Measurements from ENCODE around the gene USP17L25.
"Not testable (repeated sequence)": the region's sequence is repeated elsewhere in the genome, so short reads cannot be mapped to it uniquely, and the experiment has no call there.

Gene USP17L25

GRCh38 chr4:9329611-9330010, at the start of gene USP17L25:
Gene USP17L25 (plus strand): TSS chr4:9329911. CDS start chr4:9329911, 0 bp downstream.
- H3K9me2 ChIP-seq (ENCODE audit: low read depth, low read length); H3K9ac ChIP-seq (ENCODE audit: low read length); H3K27ac ChIP-seq (ENCODE audit: low read depth, low read length, poor library complexity, severe bottlenecking); H3K4me2 ChIP-seq (ENCODE audit: low read length); H3K4me1 ChIP-seq (ENCODE audit: insufficient read depth, low read length, severe bottlenecking); H3K79me2 ChIP-seq (ENCODE audit: insufficient read depth, low read length); H3K27me3 ChIP-seq (ENCODE audit: insufficient read depth, low read length); H2AFZ ChIP-seq (ENCODE audit: low read length); H3K4me3 ChIP-seq (ENCODE audit: low read depth, low read length, poor library complexity, severe bottlenecking); H3F3A ChIP-seq (ENCODE audit: insufficient read depth, low read length); H3K9me3 ChIP-seq (ENCODE audit: low read length); H4K20me1 ChIP-seq (ENCODE audit: insufficient read depth, low read length); H3K36me3 ChIP-seq (ENCODE audit: insufficient read depth, low read length): not testable (repeated sequence)

DNA sequence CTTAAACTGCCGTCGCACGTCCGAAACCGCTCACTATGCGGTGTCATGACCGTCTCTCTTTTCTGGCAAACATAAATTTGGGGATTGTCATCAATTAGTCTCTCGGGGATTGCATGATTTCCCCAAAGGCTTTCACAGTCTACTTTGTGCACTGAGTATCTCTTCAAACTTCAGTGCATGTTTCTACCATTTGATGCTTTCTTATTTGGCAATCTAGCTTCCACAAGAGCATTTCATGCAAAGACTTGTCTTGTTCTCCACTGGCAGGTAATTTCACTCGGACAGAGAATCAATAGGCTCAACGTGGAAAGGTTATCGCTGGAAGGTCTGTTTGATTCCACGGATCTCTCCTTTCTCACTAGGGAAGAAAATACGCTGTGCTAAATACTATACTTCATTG, 5.5 kb upstream of the USP17L25 start:
- not testable (repeated sequence) for H3K27ac ChIP-seq (ENCODE audit: low read depth, low read length, poor library complexity, severe bottlenecking); H3K79me2 ChIP-seq (ENCODE audit: insufficient read depth, low read length); H3K4me3 ChIP-seq (ENCODE audit: low read depth, low read length, poor library complexity, severe bottlenecking)

DNA sequence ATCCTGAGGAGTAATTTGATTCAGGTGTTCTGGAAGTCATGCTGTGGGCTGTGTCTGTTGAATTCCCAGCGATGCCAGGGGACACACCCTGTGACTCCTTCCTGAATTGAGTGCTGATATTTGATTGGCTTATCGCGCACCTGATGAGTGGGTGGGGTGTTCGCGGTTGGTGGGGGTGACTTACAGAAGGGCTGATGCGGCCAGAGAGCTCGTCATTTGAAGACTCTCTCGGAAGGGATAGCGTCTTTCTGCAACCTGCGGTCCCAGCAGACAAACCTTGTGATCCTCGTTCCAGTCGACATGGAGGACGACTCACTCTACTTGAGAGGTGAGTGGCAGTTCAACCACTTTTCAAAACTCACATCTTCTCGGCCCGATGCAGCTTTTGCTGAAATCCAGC, 4.8 kb upstream of the USP17L25 start, which contains the start of gene USP17L24:
Gene USP17L24 (plus strand): TSS at position 301 of the 400 bp plus-strand sequence. CDS start 0 bp downstream, at position 301.
- not testable (repeated sequence) for H3F3A ChIP-seq (ENCODE audit: insufficient read depth, low read length); H3K4me2 ChIP-seq (ENCODE audit: low read length); H3K27me3 ChIP-seq (ENCODE audit: insufficient read depth, low read length); H3K9me2 ChIP-seq (ENCODE audit: low read depth, low read length); H3K9ac ChIP-seq (ENCODE audit: low read length); H3K4me1 ChIP-seq (ENCODE audit: insufficient read depth, low read length, severe bottlenecking); H3K36me3 ChIP-seq (ENCODE audit: insufficient read depth, low read length); H3K9me3 ChIP-seq (ENCODE audit: low read length); H3K27ac ChIP-seq (ENCODE audit: low read depth, low read length, poor library complexity, severe bottlenecking); H2AFZ ChIP-seq (ENCODE audit: low read length); H4K20me1 ChIP-seq (ENCODE audit: insufficient read depth, low read length); H3K4me3 ChIP-seq (ENCODE audit: low read depth, low read length, poor library complexity, severe bottlenecking); H3K79me2 ChIP-seq (ENCODE audit: insufficient read depth, low read length)

More for the DNA sequence above, 5.5 kb upstream of the USP17L25 start:
- not testable (repeated sequence) for H3K9ac ChIP-seq (ENCODE audit: low read length); H4K20me1 ChIP-seq (ENCODE audit: insufficient read depth, low read length); H3K4me1 ChIP-seq (ENCODE audit: insufficient read depth, low read length, severe bottlenecking); H3K4me2 ChIP-seq (ENCODE audit: low read length); H3K27me3 ChIP-seq (ENCODE audit: insufficient read depth, low read length); H3F3A ChIP-seq (ENCODE audit: insufficient read depth, low read length); H2AFZ ChIP-seq (ENCODE audit: low read length); H3K36me3 ChIP-seq (ENCODE audit: insufficient read depth, low read length); H3K9me2 ChIP-seq (ENCODE audit: low read depth, low read length); H3K9me3 ChIP-seq (ENCODE audit: low read length)

DNA sequence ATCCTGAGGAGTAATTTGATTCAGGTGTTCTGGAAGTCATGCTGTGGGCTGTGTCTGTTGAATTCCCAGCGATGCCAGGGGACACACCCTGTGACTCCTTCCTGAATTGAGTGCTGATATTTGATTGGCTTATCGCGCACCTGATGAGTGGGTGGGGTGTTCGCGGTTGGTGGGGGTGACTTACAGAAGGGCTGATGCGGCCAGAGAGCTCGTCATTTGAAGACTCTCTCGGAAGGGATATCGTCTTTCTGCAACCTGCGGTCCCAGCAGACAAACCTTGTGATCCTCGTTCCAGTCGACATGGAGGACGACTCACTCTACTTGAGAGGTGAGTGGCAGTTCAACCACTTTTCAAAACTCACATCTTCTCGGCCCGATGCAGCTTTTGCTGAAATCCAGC, 4.6 kb downstream of the USP17L25 start, which contains the start of gene USP17L26:
Gene USP17L26 (plus strand): TSS at position 301 of the 400 bp plus-strand sequence. CDS start 0 bp downstream, at position 301.
- H3K27me3 ChIP-seq (ENCODE audit: insufficient read depth, low read length); H3K9me3 ChIP-seq (ENCODE audit: low read length); H3K79me2 ChIP-seq (ENCODE audit: insufficient read depth, low read length); H3K36me3 ChIP-seq (ENCODE audit: insufficient read depth, low read length); H3K27ac ChIP-seq (ENCODE audit: low read depth, low read length, poor library complexity, severe bottlenecking); H3K9me2 ChIP-seq (ENCODE audit: low read depth, low read length); H3K4me2 ChIP-seq (ENCODE audit: low read length); H3K4me3 ChIP-seq (ENCODE audit: low read depth, low read length, poor library complexity, severe bottlenecking); H3K4me1 ChIP-seq (ENCODE audit: insufficient read depth, low read length, severe bottlenecking); H3F3A ChIP-seq (ENCODE audit: insufficient read depth, low read length); H3K9ac ChIP-seq (ENCODE audit: low read length); H2AFZ ChIP-seq (ENCODE audit: low read length); H4K20me1 ChIP-seq (ENCODE audit: insufficient read depth, low read length): not testable (repeated sequence)

DNA sequence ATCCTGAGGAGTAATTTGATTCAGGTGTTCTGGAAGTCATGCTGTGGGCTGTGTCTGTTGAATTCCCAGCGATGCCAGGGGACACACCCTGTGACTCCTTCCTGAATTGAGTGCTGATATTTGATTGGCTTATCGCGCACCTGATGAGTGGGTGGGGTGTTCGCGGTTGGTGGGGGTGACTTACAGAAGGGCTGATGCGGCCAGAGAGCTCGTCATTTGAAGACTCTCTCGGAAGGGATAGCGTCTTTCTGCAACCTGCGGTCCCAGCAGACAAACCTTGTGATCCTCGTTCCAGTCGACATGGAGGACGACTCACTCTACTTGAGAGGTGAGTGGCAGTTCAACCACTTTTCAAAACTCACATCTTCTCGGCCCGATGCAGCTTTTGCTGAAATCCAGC, 9.4 kb downstream of the USP17L25 start, which contains the start of gene USP17L5:
Gene USP17L5 (plus strand): TSS at position 301 of the 400 bp plus-strand sequence. CDS start 0 bp downstream, at position 301.
- not testable (repeated sequence) for H3K9ac ChIP-seq (ENCODE audit: low read length); H3K79me2 ChIP-seq (ENCODE audit: insufficient read depth, low read length); H3K4me2 ChIP-seq (ENCODE audit: low read length); H3F3A ChIP-seq (ENCODE audit: insufficient read depth, low read length); H3K4me1 ChIP-seq (ENCODE audit: insufficient read depth, low read length, severe bottlenecking); H3K36me3 ChIP-seq (ENCODE audit: insufficient read depth, low read length); H2AFZ ChIP-seq (ENCODE audit: low read length); H4K20me1 ChIP-seq (ENCODE audit: insufficient read depth, low read length); H3K9me3 ChIP-seq (ENCODE audit: low read length); H3K4me3 ChIP-seq (ENCODE audit: low read depth, low read length, poor library complexity, severe bottlenecking); H3K27ac ChIP-seq (ENCODE audit: low read depth, low read length, poor library complexity, severe bottlenecking); H3K27me3 ChIP-seq (ENCODE audit: insufficient read depth, low read length); H3K9me2 ChIP-seq (ENCODE audit: low read depth, low read length)

DNA sequence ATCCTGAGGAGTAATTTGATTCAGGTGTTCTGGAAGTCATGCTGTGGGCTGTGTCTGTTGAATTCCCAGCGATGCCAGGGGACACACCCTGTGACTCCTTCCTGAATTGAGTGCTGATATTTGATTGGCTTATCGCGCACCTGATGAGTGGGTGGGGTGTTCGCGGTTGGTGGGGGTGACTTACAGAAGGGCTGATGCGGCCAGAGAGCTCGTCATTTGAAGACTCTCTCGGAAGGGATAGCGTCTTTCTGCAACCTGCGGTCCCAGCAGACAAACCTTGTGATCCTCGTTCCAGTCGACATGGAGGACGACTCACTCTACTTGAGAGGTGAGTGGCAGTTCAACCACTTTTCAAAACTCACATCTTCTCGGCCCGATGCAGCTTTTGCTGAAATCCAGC, 14.1 kb downstream of the USP17L25 start, which contains the start of gene USP17L27:
Gene USP17L27 (plus strand): TSS at position 301 of the 400 bp plus-strand sequence. CDS start 0 bp downstream, at position 301.
- H3K4me3 ChIP-seq (ENCODE audit: low read depth, low read length, poor library complexity, severe bottlenecking); H3K4me2 ChIP-seq (ENCODE audit: low read length); H3K36me3 ChIP-seq (ENCODE audit: insufficient read depth, low read length); H3K9ac ChIP-seq (ENCODE audit: low read length); H3K9me2 ChIP-seq (ENCODE audit: low read depth, low read length); H3K79me2 ChIP-seq (ENCODE audit: insufficient read depth, low read length); H2AFZ ChIP-seq (ENCODE audit: low read length); H3K27ac ChIP-seq (ENCODE audit: low read depth, low read length, poor library complexity, severe bottlenecking); H3K9me3 ChIP-seq (ENCODE audit: low read length); H3K27me3 ChIP-seq (ENCODE audit: insufficient read depth, low read length); H3K4me1 ChIP-seq (ENCODE audit: insufficient read depth, low read length, severe bottlenecking); H4K20me1 ChIP-seq (ENCODE audit: insufficient read depth, low read length); H3F3A ChIP-seq (ENCODE audit: insufficient read depth, low read length): not testable (repeated sequence)

GRCh38 chr4:9348593-9348992, 18.9 kb downstream of the USP17L25 start, which contains the start of gene USP17L28:
Gene USP17L28 (plus strand): TSS chr4:9348893. CDS start chr4:9348893, 0 bp downstream.
- not testable (repeated sequence) for H4K20me1 ChIP-seq (ENCODE audit: insufficient read depth, low read length); H3K4me3 ChIP-seq (ENCODE audit: low read depth, low read length, poor library complexity, severe bottlenecking); H2AFZ ChIP-seq (ENCODE audit: low read length); H3K9me2 ChIP-seq (ENCODE audit: low read depth, low read length); H3K79me2 ChIP-seq (ENCODE audit: insufficient read depth, low read length); H3K9me3 ChIP-seq (ENCODE audit: low read length); H3K27ac ChIP-seq (ENCODE audit: low read depth, low read length, poor library complexity, severe bottlenecking); H3K9ac ChIP-seq (ENCODE audit: low read length); H3F3A ChIP-seq (ENCODE audit: insufficient read depth, low read length); H3K4me2 ChIP-seq (ENCODE audit: low read length); H3K36me3 ChIP-seq (ENCODE audit: insufficient read depth, low read length); H3K4me1 ChIP-seq (ENCODE audit: insufficient read depth, low read length, severe bottlenecking); H3K27me3 ChIP-seq (ENCODE audit: insufficient read depth, low read length)

DNA sequence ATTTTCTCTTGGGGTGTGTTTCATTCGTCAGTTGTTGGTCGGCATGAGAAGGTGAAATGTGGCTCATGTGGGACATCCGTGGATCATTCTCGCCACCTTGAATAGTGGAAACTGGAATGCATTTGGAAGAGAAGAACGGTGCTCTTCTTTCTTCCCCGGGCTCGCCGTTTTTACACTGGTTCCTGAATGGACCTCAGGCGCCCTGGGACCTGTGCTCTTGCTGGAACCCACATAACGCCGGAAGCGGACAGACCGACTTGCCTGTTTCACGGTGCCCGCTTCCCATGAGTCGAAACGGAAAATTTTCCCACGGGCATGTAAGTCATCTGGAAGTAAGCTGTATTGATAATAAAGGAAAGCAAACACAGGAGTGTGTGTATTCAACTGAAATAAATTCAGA, 21.2 kb downstream of the USP17L25 start:
- not testable (repeated sequence) for H3K79me2 ChIP-seq (ENCODE audit: insufficient read depth, low read length); H3F3A ChIP-seq (ENCODE audit: insufficient read depth, low read length); H2AFZ ChIP-seq (ENCODE audit: low read length); H3K27ac ChIP-seq (ENCODE audit: low read depth, low read length, poor library complexity, severe bottlenecking); H4K20me1 ChIP-seq (ENCODE audit: insufficient read depth, low read length); H3K9me3 ChIP-seq (ENCODE audit: low read length); H3K36me3 ChIP-seq (ENCODE audit: insufficient read depth, low read length); H3K4me3 ChIP-seq (ENCODE audit: low read depth, low read length, poor library complexity, severe bottlenecking); H3K27me3 ChIP-seq (ENCODE audit: insufficient read depth, low read length); H3K4me1 ChIP-seq (ENCODE audit: insufficient read depth, low read length, severe bottlenecking); H3K4me2 ChIP-seq (ENCODE audit: low read length); H3K9ac ChIP-seq (ENCODE audit: low read length); H3K9me2 ChIP-seq (ENCODE audit: low read depth, low read length)

All from OCI-LY1 (cell line).